Measurements from ENCODE around the gene ADK.

The ADK gene

DNA sequence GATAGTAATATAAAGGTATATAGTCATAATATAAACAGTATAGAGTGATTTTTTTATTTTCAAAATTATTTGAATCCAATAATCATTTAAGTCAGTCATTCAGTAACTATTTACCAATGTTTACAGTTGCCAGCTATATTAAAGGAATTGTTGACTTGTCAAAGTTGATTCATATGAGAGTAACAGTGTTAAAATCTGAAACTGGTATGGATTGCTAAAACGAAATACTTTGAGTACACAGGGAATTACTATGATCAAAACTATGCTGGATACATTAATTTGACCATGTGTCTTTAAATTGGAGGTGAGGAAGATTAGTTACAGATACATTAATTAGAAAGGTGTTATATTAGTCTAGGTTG lies 282.6 kb downstream of the ADK start:
- Histone ChIP-seq H4K20me1 (ENCODE audit: insufficient read depth, low read length, poor library complexity, severe bottlenecking) (no peaks in the 10 kb centered on the region), H3K9ac (ENCODE audit: low read depth, low read length, poor library complexity, severe bottlenecking) (no peak overlapping the region), H3F3A (ENCODE audit: low read depth) (no peaks in the 10 kb centered on the region), H3K36me3 (ENCODE audit: insufficient read depth, low read length) (no peaks in the 10 kb centered on the region), H3K4me3 (ENCODE audit: low read length, poor library complexity, severe bottlenecking) (no peak overlapping the region), H3K27me3 (ENCODE audit: insufficient read depth, low read length, poor library complexity, severe bottlenecking) (no peaks in the 10 kb centered on the region), H2AFZ (ENCODE audit: low read length) (no peak overlapping the region), H3K9me3 (ENCODE audit: insufficient read depth, low read depth, low read length) (no peaks in the 10 kb centered on the region), H3K4me1 (ENCODE audit: insufficient read depth, low read length, poor library complexity, severe bottlenecking) (peaks cover 13% of the 10 kb centered on the region), H3K9me2 (replicated peaks; ENCODE audit: low read depth, low read length) (no peaks in the 10 kb centered on the region), H3K4me2 (ENCODE audit: low read depth, low read length, poor library complexity, severe bottlenecking) (peak overlapping the region; percentile 28), H3K79me2 (ENCODE audit: insufficient read depth, low read length) (no peaks in the 10 kb centered on the region)
- TF ChIP-seq, protein P1, sequence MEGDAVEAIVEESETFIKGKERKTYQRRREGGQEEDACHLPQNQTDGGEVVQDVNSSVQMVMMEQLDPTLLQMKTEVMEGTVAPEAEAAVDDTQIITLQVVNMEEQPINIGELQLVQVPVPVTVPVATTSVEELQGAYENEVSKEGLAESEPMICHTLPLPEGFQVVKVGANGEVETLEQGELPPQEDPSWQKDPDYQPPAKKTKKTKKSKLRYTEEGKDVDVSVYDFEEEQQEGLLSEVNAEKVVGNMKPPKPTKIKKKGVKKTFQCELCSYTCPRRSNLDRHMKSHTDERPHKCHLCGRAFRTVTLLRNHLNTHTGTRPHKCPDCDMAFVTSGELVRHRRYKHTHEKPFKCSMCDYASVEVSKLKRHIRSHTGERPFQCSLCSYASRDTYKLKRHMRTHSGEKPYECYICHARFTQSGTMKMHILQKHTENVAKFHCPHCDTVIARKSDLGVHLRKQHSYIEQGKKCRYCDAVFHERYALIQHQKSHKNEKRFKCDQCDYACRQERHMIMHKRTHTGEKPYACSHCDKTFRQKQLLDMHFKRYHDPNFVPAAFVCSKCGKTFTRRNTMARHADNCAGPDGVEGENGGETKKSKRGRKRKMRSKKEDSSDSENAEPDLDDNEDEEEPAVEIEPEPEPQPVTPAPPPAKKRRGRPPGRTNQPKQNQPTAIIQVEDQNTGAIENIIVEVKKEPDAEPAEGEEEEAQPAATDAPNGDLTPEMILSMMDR (conservative IDR thresholded peaks at IDR 0.05; ENCODE audit: low read length): no peak
- TF ChIP-seq EZH2phosphoT487 (IDR thresholded peaks at IDR 0.05; ENCODE audit: borderline replicate concordance): no peak

DNA sequence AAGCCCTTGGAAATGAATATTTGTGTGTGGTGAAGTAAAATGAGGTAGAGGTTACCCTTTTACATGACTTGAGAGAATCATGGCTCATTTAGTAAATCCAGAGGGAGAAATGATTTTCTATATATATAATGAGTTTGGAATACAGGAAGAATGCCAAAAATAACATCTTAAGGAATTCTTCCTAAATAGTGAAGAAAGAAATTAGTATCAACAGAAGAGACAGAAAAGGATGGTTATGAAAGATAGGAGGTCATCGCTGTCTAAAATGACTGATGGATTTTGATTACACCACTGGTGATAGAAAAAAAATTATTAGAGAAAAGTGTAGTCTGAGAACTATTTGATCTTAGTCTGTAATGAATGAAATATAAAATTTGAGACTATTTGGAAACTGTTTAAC lies 283.0 kb downstream of the ADK start:
- Histone ChIP-seq H3K4me2 (ENCODE audit: low read depth, low read length, poor library complexity, severe bottlenecking) (no peak overlapping the region), H3F3A (ENCODE audit: low read depth) (0 out of 2 replicates have a peak, but pooled peaks cover 3% of the 10 kb centered on the region), H3K79me2 (ENCODE audit: insufficient read depth, low read length) (no peaks in the 10 kb centered on the region), H3K4me1 (ENCODE audit: insufficient read depth, low read length, poor library complexity, severe bottlenecking) (peaks cover 17% of the 10 kb centered on the region), H2AFZ (ENCODE audit: low read length) (no peak overlapping the region), H3K9me3 (ENCODE audit: insufficient read depth, low read depth, low read length) (no peaks in the 10 kb centered on the region), H4K20me1 (ENCODE audit: insufficient read depth, low read length, poor library complexity, severe bottlenecking) (no peaks in the 10 kb centered on the region), H3K36me3 (ENCODE audit: insufficient read depth, low read length) (no peaks in the 10 kb centered on the region), H3K9me2 (replicated peaks; ENCODE audit: low read depth, low read length) (no peaks in the 10 kb centered on the region), H3K9ac (ENCODE audit: low read depth, low read length, poor library complexity, severe bottlenecking) (no peak overlapping the region), H3K27me3 (ENCODE audit: insufficient read depth, low read length, poor library complexity, severe bottlenecking) (no peaks in the 10 kb centered on the region), H3K4me3 (ENCODE audit: low read length, poor library complexity, severe bottlenecking) (no peak overlapping the region)
- TF ChIP-seq, protein P1 (conservative IDR thresholded peaks at IDR 0.05; ENCODE audit: low read length): no peak
- TF ChIP-seq EZH2phosphoT487 (IDR thresholded peaks at IDR 0.05; ENCODE audit: borderline replicate concordance): no peak

DNA sequence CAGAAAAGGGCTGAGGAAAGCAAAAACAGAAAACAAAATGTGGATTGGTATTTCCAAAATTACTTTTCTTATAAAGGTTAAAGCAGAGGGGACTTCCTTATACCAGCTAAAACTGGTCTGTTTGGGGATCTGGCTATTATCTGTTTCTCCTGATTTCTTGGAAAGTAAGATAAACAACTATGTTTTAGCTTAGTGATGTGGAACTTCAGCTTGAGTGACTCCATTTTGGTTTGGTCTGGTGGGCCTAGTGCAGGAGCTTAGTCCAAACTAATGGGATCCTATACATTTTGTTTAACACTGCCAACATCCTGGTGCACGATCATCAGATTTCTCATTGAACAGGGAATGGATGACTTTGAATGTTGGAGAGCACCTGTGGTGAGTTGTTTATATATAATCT lies 283.5 kb downstream of the ADK start:
- TF ChIP-seq, protein P1 (conservative IDR thresholded peaks at IDR 0.05; ENCODE audit: low read length): no peak
- no peak for TF ChIP-seq EZH2phosphoT487 (IDR thresholded peaks at IDR 0.05; ENCODE audit: borderline replicate concordance)
- no peaks in the 10 kb centered on the region for H3K36me3 ChIP-seq (ENCODE audit: insufficient read depth, low read length)
- no peak overlapping the region for H3K4me3 ChIP-seq (ENCODE audit: low read length, poor library complexity, severe bottlenecking)
- H3K4me1 ChIP-seq (ENCODE audit: insufficient read depth, low read length, poor library complexity, severe bottlenecking): peaks cover 23% of the 10 kb centered on the region
- no peak overlapping the region for H3K4me2 ChIP-seq (ENCODE audit: low read depth, low read length, poor library complexity, severe bottlenecking)
- H3K9me2 ChIP-seq (replicated peaks; ENCODE audit: low read depth, low read length): no peaks in the 10 kb centered on the region
- no peaks in the 10 kb centered on the region for H3K9me3 ChIP-seq (ENCODE audit: insufficient read depth, low read depth, low read length)
- H2AFZ ChIP-seq (ENCODE audit: low read length): no peak overlapping the region
- H4K20me1 ChIP-seq (ENCODE audit: insufficient read depth, low read length, poor library complexity, severe bottlenecking): no peaks in the 10 kb centered on the region
- peaks cover 8% of the 10 kb centered on the region; the same call in 1 of the 2 replicates for H3F3A ChIP-seq (ENCODE audit: low read depth)
- H3K27me3 ChIP-seq (ENCODE audit: insufficient read depth, low read length, poor library complexity, severe bottlenecking): no peaks in the 10 kb centered on the region
- no peaks in the 10 kb centered on the region for H3K79me2 ChIP-seq (ENCODE audit: insufficient read depth, low read length)
- no peak overlapping the region for H3K9ac ChIP-seq (ENCODE audit: low read depth, low read length, poor library complexity, severe bottlenecking)

Measured in Loucy (cell line).